ENCODE results near the gene GBX1.

DNA sequence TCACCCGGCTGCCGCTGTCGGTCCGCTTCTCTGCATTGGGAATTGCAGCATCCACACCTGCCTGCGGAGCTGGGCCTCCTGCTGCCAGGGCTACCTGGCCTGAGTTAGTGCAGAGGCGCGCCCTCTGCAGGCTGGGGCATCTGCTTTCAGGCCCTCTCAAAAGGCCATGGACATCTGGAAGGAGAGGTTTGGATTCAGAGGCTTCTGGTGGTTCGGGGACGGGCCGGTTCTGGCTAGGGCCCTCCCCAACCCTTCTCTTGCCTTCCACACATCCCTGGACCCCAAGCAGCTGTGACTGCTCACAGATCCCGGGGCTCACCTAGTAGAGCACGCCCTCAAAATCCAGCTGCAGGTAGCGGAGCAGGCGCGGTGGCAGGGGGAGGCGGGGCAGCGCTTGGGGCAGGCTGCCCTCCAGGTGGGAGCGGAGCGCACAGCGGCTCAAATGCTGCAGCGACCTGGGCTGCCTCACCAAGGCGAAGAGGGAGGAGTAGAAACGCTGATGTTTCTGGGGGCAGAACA lies 8.4 kb upstream of the GBX1 start:
- TF ChIP-seq ELF4 (IDR thresholded peaks at IDR 0.05) (no peak), BHLHE40 (IDR thresholded peaks at IDR 0.05; ENCODE audit: borderline replicate concordance) (no peak), TARDBP (IDR thresholded peaks at IDR 0.05) (no peak), FOXK2 (IDR thresholded peaks at IDR 0.05) (no peak)

All from HEK293T (cell line).